Osteoblast (primary cell): ENCODE data around the gene TRIM24. TPM values are rescaled to one million over a fixed set of nuclear protein-coding genes. Genes with fewer than 3 reads are reported as not detected.

Experiments
- DNase-seq: peaks from one replicate; pipeline ENCODE4 v3.0.0; 2011; ENCODE audit warnings: low spot score, mixed read lengths; ENCODE audit not compliant: insufficient read length; ENCODE audit errors: missing footprints
- H2AFZ ChIP-seq: 2 replicates; pipeline ENCODE4 v1.6.0; 2011; ENCODE audit warnings: mild to moderate bottlenecking, low read length
- H3K27ac ChIP-seq: 2 replicates; pipeline ENCODE4 v1.5.1; 2011; ENCODE audit warnings: mild to moderate bottlenecking, low read depth, low read length, moderate library complexity
- H3K27me3 ChIP-seq: 2 replicates; pipeline ENCODE4 v1.6.0; 2012; ENCODE audit warnings: mild to moderate bottlenecking, control low read depth, inconsistent platforms, low read length, moderate library complexity; ENCODE audit not compliant: insufficient read depth
- H3K36me3 ChIP-seq: 2 replicates; pipeline ENCODE4 v1.5.1; 2011; ENCODE audit warnings: mild to moderate bottlenecking, low read length, control low read depth, moderate library complexity; ENCODE audit not compliant: insufficient read depth
- H3K4me1 ChIP-seq: 2 replicates; pipeline ENCODE4 v1.5.1; 2011; ENCODE audit warnings: mild to moderate bottlenecking, low read length, control low read depth, moderate library complexity; ENCODE audit not compliant: insufficient read depth
- H3K4me2 ChIP-seq: 2 replicates; pipeline ENCODE4 v1.6.0; 2011; ENCODE audit warnings: mild to moderate bottlenecking, low read length; ENCODE audit not compliant: insufficient read depth
- H3K4me3 ChIP-seq: fragments of 200-600 bp; sonication (generic); 3 replicates; pipeline ENCODE4 v1.5.1; 2012; ENCODE audit warnings: mild to moderate bottlenecking, low read length, inconsistent platforms; ENCODE audit not compliant: insufficient read depth
- H3K79me2 ChIP-seq: 2 replicates; pipeline ENCODE4 v1.6.0; 2012; ENCODE audit warnings: mild to moderate bottlenecking, low read length, control low read depth, inconsistent platforms; ENCODE audit not compliant: insufficient read depth
- H3K9me3 ChIP-seq: 2 replicates; pipeline ENCODE4 v1.5.1; 2011; ENCODE audit warnings: low read depth, low read length, control low read depth
- H4K20me1 ChIP-seq: 2 replicates; pipeline ENCODE4 v1.6.0; 2012; ENCODE audit warnings: mild to moderate bottlenecking, low read length, control low read depth; ENCODE audit not compliant: insufficient read depth
- CTCF ChIP-seq: IDR thresholded peaks from 2 replicates; pipeline ENCODE4 v1.5.1; 2011; ENCODE audit warnings: mild to moderate bottlenecking, low read depth, low read length, moderate library complexity; ENCODE audit errors: extremely low read depth
- total RNA-seq: library from RNA; depleted of rRNA; stranded (reverse); fragments of >200 nt; gene quantifications from 2 replicates; pipeline ENCODE4 v1.2.3, GENCODE V29; 2012

The TRIM24 gene
- total RNA-seq, 1 donor: 8.0 TPM

GRCh38 chr7:138546064-138546619 is 86.1 kb downstream of the TRIM24 start:
- no peak overlapping the region for H3K4me2 ChIP-seq
- DNase-seq: no peak
- no peaks in the 10 kb centered on the region for H3K27me3 ChIP-seq
- no peak overlapping the region for H2AFZ ChIP-seq
- H3K9me3 ChIP-seq: no peaks in the 10 kb centered on the region
- H3K27ac ChIP-seq: no peak overlapping the region
- H3K4me3 ChIP-seq: no peak overlapping the region
- no peaks in the 10 kb centered on the region for H3K4me1 ChIP-seq
- H4K20me1 ChIP-seq: no peaks in the 10 kb centered on the region
- no peaks in the 10 kb centered on the region for H3K79me2 ChIP-seq
- H3K36me3 ChIP-seq: peaks cover 4% of the 10 kb centered on the region
- TF ChIP-seq CTCF: no peak

- no peak overlapping the region for H3K27ac ChIP-seq
- no peak overlapping the region for H3K4me2 ChIP-seq
Measured at GRCh38 chr7:138546829-138547228, 86.8 kb downstream of the TRIM24 start.

GRCh38 chr7:138549082-138549481 is 89.0 kb downstream of the TRIM24 start:
- H3K4me1 ChIP-seq: no peaks in the 10 kb centered on the region
- H4K20me1 ChIP-seq: no peaks in the 10 kb centered on the region
- no peak overlapping the region for H3K4me3 ChIP-seq
- TF ChIP-seq CTCF: no peak
- DNase-seq: no peak
- no peaks in the 10 kb centered on the region for H3K9me3 ChIP-seq
- no peak overlapping the region for H3K4me2 ChIP-seq
- H3K36me3 ChIP-seq: peaks cover 16% of the 10 kb centered on the region
- H3K79me2 ChIP-seq: no peaks in the 10 kb centered on the region
- H2AFZ ChIP-seq: no peak overlapping the region
- H3K27me3 ChIP-seq: no peaks in the 10 kb centered on the region
- H3K27ac ChIP-seq: no peak overlapping the region

More at GRCh38 chr7:138546829-138547228, 86.8 kb downstream of the TRIM24 start:
- H3K79me2 ChIP-seq: no peaks in the 10 kb centered on the region
- peaks cover 6% of the 10 kb centered on the region for H3K36me3 ChIP-seq
- H3K27me3 ChIP-seq: no peaks in the 10 kb centered on the region
- no peaks in the 10 kb centered on the region for H3K9me3 ChIP-seq
- H4K20me1 ChIP-seq: no peaks in the 10 kb centered on the region
- no peak overlapping the region for H2AFZ ChIP-seq
- no peaks in the 10 kb centered on the region for H3K4me1 ChIP-seq
- no peak for TF ChIP-seq CTCF
- H3K4me3 ChIP-seq: no peak overlapping the region
- no peak for DNase-seq

- TF ChIP-seq CTCF: no peak
- H3K4me3 ChIP-seq: no peak overlapping the region
- peaks cover 25% of the 10 kb centered on the region for H3K36me3 ChIP-seq
- no peak for DNase-seq
- H3K4me1 ChIP-seq: no peaks in the 10 kb centered on the region
- H3K27me3 ChIP-seq: no peaks in the 10 kb centered on the region
- no peaks in the 10 kb centered on the region for H4K20me1 ChIP-seq
- H2AFZ ChIP-seq: no peak overlapping the region
- no peak overlapping the region for H3K4me2 ChIP-seq
- H3K79me2 ChIP-seq: no peaks in the 10 kb centered on the region
- no peak overlapping the region for H3K27ac ChIP-seq
- no peaks in the 10 kb centered on the region for H3K9me3 ChIP-seq
Measured at GRCh38 chr7:138550337-138550736, 90.3 kb downstream of the TRIM24 start.
